ENCODE data around the gene ZNF469. TPM values are rescaled to one million over a fixed set of nuclear protein-coding genes. Genes with fewer than 3 reads are reported as not detected.

Gene ZNF469
- total RNA-seq, 1 experiment from 2014 or later = 3.2 TPM

DNA sequence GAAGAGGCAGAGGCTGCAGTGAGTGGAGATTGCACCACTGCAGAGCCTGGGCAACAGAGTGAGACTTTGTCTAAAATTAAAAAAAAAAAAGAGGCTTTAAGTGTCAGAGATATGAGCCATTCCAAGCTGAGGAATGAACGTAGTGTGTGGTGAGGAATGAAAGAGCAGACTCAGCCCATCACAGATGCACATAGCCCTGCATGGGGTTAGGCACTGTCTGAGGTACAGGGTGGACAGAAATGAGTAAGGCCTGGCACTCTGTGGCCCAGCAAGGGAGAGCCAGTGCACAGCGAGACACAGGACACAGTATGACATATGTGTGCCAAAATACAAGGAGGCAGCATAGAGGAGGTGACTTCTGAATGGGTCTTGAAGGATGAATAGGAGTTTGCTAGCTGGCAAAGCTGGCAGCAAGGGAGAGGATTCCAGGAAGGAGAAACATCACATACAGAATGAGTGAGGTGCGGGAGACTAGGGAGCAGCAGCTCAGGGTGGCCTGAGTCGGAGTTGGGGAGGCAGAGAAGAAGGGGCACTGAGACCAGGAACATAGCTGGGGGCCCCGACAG is 8.7 kb upstream of the ZNF469 start (continued):
- TF ChIP-seq ATF6 (CRISPR knock-in tag; IDR thresholded peaks at IDR 0.05) = no peak
- TF ChIP-seq SMAD3 (CRISPR knock-in tag; IDR thresholded peaks at IDR 0.05; ENCODE audit: borderline replicate concordance) = no peak
- TF ChIP-seq FOXP1 (CRISPR knock-in tag; IDR thresholded peaks at IDR 0.05; ENCODE audit: borderline replicate concordance) = no peak
- no peak for TF ChIP-seq PRDM15 (CRISPR knock-in tag; IDR thresholded peaks at IDR 0.05)
- TF ChIP-seq ZNF671 (CRISPR knock-in tag; IDR thresholded peaks at IDR 0.05) = no peak
- TF ChIP-seq E2F1 (CRISPR knock-in tag; IDR thresholded peaks at IDR 0.05) = no peak

GRCh38 chr16:88374736-88375135 is 8.0 kb upstream of the ZNF469 start:
- TF ChIP-seq, protein P1, sequence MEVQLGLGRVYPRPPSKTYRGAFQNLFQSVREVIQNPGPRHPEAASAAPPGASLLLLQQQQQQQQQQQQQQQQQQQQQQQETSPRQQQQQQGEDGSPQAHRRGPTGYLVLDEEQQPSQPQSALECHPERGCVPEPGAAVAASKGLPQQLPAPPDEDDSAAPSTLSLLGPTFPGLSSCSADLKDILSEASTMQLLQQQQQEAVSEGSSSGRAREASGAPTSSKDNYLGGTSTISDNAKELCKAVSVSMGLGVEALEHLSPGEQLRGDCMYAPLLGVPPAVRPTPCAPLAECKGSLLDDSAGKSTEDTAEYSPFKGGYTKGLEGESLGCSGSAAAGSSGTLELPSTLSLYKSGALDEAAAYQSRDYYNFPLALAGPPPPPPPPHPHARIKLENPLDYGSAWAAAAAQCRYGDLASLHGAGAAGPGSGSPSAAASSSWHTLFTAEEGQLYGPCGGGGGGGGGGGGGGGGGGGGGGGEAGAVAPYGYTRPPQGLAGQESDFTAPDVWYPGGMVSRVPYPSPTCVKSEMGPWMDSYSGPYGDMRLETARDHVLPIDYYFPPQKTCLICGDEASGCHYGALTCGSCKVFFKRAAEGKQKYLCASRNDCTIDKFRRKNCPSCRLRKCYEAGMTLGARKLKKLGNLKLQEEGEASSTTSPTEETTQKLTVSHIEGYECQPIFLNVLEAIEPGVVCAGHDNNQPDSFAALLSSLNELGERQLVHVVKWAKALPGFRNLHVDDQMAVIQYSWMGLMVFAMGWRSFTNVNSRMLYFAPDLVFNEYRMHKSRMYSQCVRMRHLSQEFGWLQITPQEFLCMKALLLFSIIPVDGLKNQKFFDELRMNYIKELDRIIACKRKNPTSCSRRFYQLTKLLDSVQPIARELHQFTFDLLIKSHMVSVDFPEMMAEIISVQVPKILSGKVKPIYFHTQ (CRISPR knock-in tag; IDR thresholded peaks at IDR 0.05) = no peak
- no peak for TF ChIP-seq KAT7 (CRISPR knock-in tag; IDR thresholded peaks at IDR 0.05; ENCODE audit: borderline replicate concordance)
- TF ChIP-seq, protein P2, sequence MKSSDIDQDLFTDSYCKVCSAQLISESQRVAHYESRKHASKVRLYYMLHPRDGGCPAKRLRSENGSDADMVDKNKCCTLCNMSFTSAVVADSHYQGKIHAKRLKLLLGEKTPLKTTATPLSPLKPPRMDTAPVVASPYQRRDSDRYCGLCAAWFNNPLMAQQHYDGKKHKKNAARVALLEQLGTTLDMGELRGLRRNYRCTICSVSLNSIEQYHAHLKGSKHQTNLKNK (CRISPR knock-in tag; IDR thresholded peaks at IDR 0.05) = no peak
- no peak for TF ChIP-seq SP1 (CRISPR knock-in tag; conservative IDR thresholded peaks at IDR 0.05)
- TF ChIP-seq, protein P3, sequence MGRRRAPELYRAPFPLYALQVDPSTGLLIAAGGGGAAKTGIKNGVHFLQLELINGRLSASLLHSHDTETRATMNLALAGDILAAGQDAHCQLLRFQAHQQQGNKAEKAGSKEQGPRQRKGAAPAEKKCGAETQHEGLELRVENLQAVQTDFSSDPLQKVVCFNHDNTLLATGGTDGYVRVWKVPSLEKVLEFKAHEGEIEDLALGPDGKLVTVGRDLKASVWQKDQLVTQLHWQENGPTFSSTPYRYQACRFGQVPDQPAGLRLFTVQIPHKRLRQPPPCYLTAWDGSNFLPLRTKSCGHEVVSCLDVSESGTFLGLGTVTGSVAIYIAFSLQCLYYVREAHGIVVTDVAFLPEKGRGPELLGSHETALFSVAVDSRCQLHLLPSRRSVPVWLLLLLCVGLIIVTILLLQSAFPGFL (CRISPR knock-in tag; IDR thresholded peaks at IDR 0.05; ENCODE audit: borderline replicate concordance) = no peak
- no peak for TF ChIP-seq NR3C1 (CRISPR knock-in tag; conservative IDR thresholded peaks at IDR 0.05; ENCODE audit: low read depth)
- no peak for TF ChIP-seq EMX1 (CRISPR knock-in tag; IDR thresholded peaks at IDR 0.05)
- TF ChIP-seq AFF4 (CRISPR knock-in tag; IDR thresholded peaks at IDR 0.05; ENCODE audit: borderline replicate concordance) = no peak
- no peak for TF ChIP-seq TP53 (CRISPR knock-in tag; IDR thresholded peaks at IDR 0.05)
- TF ChIP-seq HMGA2 (CRISPR knock-in tag; IDR thresholded peaks at IDR 0.05) = no peak
- no peak for TF ChIP-seq SMAD4 (CRISPR knock-in tag; IDR thresholded peaks at IDR 0.05)
- TF ChIP-seq FOXK1 (CRISPR knock-in tag; IDR thresholded peaks at IDR 0.05) = no peak
- no peaks in the 10 kb centered on the region for H3K9me3 Mint-ChIP-seq
- H3K27ac Mint-ChIP-seq = peak overlapping the region; percentile 29; the same call in 1 of the 2 replicates
- ChIA-PET POLR2A (no interaction called here), CTCF (interaction anchor here (0.8 to 1.0 kb wide), 2 partner anchors 32 to 63 kb away, joined by 3 to 6 read pairs; no protein-coding TSS in a partner anchor)
- DNase-seq (ENCODE audit: low spot score) (peak; percentile 9), ATAC-seq (no peak)
- no peak overlapping the region for H3K4me3 Mint-ChIP-seq
- H3K27me3 Mint-ChIP-seq (ENCODE audit: low read depth) = no peaks in the 10 kb centered on the region
- H3K4me1 Mint-ChIP-seq = no peaks in the 10 kb centered on the region
- no peaks in the 10 kb centered on the region for H3K36me3 Mint-ChIP-seq

Data from WTC11 (cell line).